AG09319 (cell line): ENCODE results near the gene TSC22D2.

Experiments
- DNase-seq: peaks from one replicate; pipeline ENCODE4 v3.0.0-alpha.2; 2010; ENCODE audit warnings: low read depth; ENCODE audit errors: extremely low read depth
- TF ChIP-seq, protein P1 (sequence below): IDR thresholded peaks from 2 replicates; pipeline ENCODE4 v1.5.1; 2011; ENCODE audit warnings: low read depth, mild to moderate bottlenecking, inconsistent platforms, low read length, moderate library complexity

TSC22D2 gene

DNA sequence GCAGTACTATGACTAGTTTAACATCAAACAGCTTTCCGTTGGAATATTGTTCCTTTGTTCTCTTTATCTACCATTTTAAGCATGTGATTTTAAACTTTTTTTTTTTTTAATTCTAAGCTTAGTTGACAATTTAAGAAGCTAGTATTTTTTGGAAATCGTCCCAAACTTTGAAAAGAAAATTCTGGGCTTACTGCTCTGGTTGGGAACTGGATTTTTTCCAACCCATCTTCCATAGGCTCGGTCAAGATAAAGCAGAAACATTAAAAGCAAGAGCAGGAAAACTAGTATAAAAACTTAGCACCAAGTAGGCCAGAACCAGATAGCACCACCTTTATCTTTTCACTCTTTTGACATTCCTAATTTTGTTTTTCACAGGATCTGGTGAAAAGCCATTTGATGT lies 49.9 kb downstream of the TSC22D2 start:
- DNase-seq = no peak
- TF ChIP-seq, protein P1, sequence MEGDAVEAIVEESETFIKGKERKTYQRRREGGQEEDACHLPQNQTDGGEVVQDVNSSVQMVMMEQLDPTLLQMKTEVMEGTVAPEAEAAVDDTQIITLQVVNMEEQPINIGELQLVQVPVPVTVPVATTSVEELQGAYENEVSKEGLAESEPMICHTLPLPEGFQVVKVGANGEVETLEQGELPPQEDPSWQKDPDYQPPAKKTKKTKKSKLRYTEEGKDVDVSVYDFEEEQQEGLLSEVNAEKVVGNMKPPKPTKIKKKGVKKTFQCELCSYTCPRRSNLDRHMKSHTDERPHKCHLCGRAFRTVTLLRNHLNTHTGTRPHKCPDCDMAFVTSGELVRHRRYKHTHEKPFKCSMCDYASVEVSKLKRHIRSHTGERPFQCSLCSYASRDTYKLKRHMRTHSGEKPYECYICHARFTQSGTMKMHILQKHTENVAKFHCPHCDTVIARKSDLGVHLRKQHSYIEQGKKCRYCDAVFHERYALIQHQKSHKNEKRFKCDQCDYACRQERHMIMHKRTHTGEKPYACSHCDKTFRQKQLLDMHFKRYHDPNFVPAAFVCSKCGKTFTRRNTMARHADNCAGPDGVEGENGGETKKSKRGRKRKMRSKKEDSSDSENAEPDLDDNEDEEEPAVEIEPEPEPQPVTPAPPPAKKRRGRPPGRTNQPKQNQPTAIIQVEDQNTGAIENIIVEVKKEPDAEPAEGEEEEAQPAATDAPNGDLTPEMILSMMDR = no peak

DNA sequence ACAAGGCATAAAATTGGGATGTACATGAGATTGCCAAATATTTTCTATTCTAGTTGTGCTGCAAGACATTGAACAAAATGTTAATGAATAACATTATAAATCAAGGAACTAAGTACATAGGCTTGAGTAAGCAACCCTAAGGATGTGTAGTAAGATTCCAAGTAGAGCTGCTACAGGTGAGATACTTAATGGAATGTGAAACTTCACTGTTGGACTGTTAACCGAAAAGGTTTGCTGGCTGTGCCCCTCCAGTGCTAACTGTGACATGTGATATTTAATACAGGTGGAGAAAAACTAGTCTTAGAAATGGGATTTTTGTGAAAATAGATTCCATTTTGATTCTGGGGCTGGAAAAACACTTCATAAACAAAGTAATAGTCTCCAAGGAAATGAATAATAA lies 52.4 kb downstream of the TSC22D2 start:
- TF ChIP-seq, protein P1 = no peak
- no peak for DNase-seq

DNA sequence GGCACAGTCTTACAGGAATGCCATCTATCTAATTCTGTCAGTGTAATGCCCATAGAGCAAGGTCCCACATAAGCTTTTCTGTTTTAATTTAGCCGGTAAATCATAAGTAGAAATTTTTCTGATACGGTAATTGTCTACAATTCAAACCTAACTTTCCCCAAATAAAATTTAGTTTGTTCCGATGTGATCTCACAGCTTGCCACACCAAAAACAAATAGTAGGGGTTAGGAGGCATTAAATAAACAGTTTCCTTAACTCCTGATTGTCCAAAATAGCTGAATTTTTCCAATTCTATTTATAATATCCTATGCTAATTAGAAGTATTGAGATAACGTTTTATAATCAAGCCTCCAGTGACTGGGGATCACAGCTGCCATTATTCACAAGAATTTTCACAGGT lies 53.3 kb downstream of the TSC22D2 start:
- no peak for DNase-seq
- TF ChIP-seq, protein P1 = no peak

DNA sequence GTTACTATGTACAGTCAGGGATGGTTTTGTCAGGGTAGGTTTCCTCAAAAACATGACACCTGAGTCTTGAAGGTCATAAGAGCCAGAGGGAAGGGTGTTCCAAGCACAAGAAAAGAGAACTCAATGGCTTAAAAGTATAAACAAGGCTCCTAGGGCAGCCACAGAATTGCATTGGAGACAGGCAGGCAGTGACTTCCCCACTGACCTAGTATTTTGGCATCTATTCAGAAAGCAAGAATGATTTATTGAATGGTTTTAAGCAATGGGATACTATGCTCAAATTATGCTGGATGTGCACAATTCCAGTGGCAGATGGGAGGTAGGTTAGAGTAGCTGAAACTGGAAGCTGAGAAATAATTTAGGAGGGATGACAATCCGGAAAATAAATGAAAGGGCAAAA lies 54.0 kb downstream of the TSC22D2 start:
- TF ChIP-seq, protein P1 = no peak
- DNase-seq = no peak

DNA sequence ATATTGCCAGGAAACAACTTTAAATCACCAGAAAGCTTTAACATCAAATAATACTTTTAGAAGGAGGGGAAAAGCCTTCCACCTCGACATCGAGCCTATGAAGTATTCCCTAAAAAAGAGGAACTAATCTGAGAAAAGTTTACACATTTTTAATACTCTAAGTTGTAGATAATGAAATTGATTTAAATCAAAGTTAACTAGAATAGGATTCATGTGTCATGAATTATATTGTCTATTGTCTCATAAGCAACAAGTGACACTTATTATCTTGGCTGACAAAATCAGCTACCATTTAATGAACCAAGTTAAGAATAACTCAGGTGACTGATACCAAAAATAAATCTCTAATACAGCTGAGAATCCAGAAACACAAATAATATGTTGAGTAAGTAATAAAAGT lies 56.6 kb downstream of the TSC22D2 start:
- TF ChIP-seq, protein P1 = no peak

DNA sequence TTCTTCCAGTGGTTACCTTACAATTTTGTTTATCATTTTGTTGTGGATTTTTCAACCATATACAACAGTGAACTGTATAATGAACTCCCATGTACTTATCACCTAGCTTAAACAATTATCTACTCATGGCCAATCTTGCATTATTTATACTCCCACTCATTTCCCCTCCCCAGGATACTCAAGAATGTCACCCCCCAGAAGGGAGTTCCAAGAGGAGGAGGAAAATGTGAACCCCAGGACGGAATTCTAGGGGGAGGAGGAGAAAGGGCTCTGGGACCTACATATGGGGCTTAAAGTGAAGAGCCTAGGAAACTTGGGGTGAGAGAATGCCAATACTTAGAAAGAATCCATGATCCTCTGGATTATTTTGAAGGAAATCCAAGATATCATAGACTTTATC lies 59.3 kb downstream of the TSC22D2 start:
- TF ChIP-seq, protein P1 = no peak
- DNase-seq = no peak

More for the DNA sequence above, 56.6 kb downstream of the TSC22D2 start:
- no peak for DNase-seq

DNA sequence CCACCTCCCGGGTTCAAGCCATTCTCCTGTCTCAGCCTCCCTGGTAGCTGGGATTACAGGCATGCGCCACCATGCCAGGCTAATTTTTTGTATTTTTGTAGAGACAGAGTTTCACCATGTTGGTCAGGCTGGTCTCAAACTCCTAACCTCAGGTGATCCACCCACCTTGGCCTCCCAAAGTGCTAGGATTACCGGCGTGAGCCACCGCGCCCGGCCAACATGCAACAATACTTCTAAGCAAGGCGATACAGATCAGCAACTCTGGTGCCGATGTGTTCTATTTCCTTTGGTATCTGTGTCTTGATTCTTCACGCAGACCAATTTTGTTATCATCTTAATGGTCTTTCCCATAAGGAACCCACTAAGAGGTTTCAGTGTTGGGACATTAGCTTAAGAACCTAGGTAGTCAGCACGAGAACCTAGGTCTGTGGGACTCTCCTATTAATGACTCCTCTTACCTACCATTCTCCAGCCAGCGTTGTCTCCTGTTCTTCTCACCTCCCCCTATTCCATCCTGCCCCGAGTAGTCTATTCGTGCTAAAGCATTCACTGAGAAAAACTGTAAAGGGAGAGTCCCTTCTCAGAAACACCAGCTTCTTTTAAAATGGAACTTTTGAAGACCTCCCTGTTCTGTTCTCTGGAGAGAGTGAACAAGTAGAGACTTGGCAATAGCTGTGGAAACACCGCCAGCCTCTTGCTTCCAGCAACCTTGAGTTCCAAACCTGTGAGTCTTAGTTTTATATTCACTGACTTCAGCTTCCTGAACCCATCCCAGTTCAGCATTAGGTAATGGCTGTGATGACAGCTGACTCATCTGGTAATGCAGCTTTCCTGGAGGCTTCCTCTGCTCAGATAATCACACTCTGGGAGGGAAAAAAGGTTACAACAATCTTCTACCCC lies 61.2 kb downstream of the TSC22D2 start:
- TF ChIP-seq, protein P1 = no peak
- DNase-seq = peak; percentile 52
